DMS 273 (cell line): ENCODE measurements around the gene SLC1A2.
A peak's percentile ranks its signal among the peaks of the same experiment; 100 is the strongest.

Experiments used
- DNase-seq: peaks from one replicate; lab custom pipeline; 2025; ENCODE audit not compliant: unreplicated experiment; lab: John Stamatoyannopoulos, UW

SLC1A2 gene

GRCh38 chr11:35330156-35330889 lies 89.0 kb downstream of the SLC1A2 start:
- no peak for DNase-seq

GRCh38 chr11:35327829-35328228 lies 91.5 kb downstream of the SLC1A2 start:
- DNase-seq: no peak

GRCh38 chr11:35326266-35326879 lies 93.0 kb downstream of the SLC1A2 start:
- DNase-seq: no peak

- DNase-seq: no peak
Observed at GRCh38 chr11:35324981-35325380, 94.4 kb downstream of the SLC1A2 start.

GRCh38 chr11:35324183-35324886 lies 95.0 kb downstream of the SLC1A2 start:
- no peak for DNase-seq

GRCh38 chr11:35323076-35323868 lies 96.1 kb downstream of the SLC1A2 start:
- no peak for DNase-seq

GRCh38 chr11:35322318-35322979 lies 96.9 kb downstream of the SLC1A2 start:
- peak; percentile 57 for DNase-seq

GRCh38 chr11:35321532-35322317 lies 97.6 kb downstream of the SLC1A2 start:
- DNase-seq: peak; percentile 69

GRCh38 chr11:35321111-35321510 lies 98.2 kb downstream of the SLC1A2 start:
- peak; percentile 23 for DNase-seq

- DNase-seq: peak; percentile 17
Observed at GRCh38 chr11:35318977-35319925, 100.1 kb downstream of the SLC1A2 start.

- no peak for DNase-seq
Observed at GRCh38 chr11:35318309-35318708, 101.0 kb downstream of the SLC1A2 start.

GRCh38 chr11:35317253-35317652 lies 102.1 kb downstream of the SLC1A2 start:
- DNase-seq: no peak

- DNase-seq: no peak
Observed at GRCh38 chr11:35316161-35316560, 103.2 kb downstream of the SLC1A2 start.

- DNase-seq: no peak
Observed at GRCh38 chr11:35313760-35314153, 105.6 kb downstream of the SLC1A2 start.

- no peak for DNase-seq
Observed at GRCh38 chr11:35313066-35313759, 106.1 kb downstream of the SLC1A2 start.

GRCh38 chr11:35311331-35311730 lies 108.0 kb downstream of the SLC1A2 start:
- no peak for DNase-seq

GRCh38 chr11:35308157-35308556 lies 111.2 kb downstream of the SLC1A2 start:
- no peak for DNase-seq

GRCh38 chr11:35307221-35307621 lies 112.1 kb downstream of the SLC1A2 start:
- no peak for DNase-seq
